ENCODE results near the gene AGAP3. TPM values are rescaled to one million over a fixed set of nuclear protein-coding genes. Genes with fewer than 3 reads are reported as not detected.

Gene AGAP3
- polyA plus RNA-seq, 1 experiment = 52.1 TPM

DNA sequence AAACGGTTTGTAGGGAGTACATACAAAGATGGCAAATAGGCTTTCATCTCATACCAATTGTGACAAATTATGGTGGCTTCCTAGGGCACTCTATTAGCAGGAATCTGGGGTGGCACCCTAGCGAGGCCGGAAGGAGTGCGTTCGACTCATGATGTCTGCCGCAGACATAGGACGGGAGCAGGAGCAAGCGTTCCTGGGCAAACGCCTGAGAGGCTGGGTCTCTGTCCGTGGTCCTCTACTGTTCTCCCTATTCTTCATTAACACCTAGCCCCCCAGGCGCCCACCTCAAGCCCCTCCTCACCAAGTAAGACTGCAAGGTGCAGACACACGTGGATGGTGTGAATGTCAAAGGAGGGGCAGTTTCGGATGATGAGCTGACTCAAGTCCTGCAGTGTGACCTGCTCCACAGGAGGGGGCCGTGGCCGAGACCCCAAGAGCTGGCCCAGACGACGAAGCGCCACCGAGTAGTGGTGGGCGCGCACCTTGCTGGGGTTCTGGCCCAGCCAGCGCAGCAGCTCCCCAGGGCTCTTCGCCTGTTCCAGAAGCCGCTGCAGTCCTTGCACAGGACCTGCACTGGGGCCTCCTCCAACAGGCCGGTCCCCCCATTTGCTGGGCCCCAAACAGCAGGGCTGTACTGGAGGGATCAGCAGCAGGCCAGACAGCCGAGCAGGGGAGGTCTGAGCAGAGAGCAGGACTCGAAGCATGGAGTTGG lies 6.9 kb upstream of the AGAP3 start:
- ChIA-PET POLR2A (no interaction called here), CTCF (interaction anchor here (0.6 kb wide), 1 partner anchor 459 kb away, joined by 3 read pairs; no protein-coding TSS in a partner anchor)
- DNase-seq (ENCODE audit: low read depth) = no peak
- H3K36me3 ChIP-seq (ENCODE audit: control insufficient read depth, insufficient read depth, low read length) = peaks cover 18% of the 10 kb centered on the region
- no peaks in the 10 kb centered on the region for H3K27me3 ChIP-seq (ENCODE audit: control insufficient read depth, insufficient read depth, low read length)
- peak overlapping the region; percentile 79 for H3K4me3 ChIP-seq (ENCODE audit: low read depth, low read length)
- TF ChIP-seq, protein P1, sequence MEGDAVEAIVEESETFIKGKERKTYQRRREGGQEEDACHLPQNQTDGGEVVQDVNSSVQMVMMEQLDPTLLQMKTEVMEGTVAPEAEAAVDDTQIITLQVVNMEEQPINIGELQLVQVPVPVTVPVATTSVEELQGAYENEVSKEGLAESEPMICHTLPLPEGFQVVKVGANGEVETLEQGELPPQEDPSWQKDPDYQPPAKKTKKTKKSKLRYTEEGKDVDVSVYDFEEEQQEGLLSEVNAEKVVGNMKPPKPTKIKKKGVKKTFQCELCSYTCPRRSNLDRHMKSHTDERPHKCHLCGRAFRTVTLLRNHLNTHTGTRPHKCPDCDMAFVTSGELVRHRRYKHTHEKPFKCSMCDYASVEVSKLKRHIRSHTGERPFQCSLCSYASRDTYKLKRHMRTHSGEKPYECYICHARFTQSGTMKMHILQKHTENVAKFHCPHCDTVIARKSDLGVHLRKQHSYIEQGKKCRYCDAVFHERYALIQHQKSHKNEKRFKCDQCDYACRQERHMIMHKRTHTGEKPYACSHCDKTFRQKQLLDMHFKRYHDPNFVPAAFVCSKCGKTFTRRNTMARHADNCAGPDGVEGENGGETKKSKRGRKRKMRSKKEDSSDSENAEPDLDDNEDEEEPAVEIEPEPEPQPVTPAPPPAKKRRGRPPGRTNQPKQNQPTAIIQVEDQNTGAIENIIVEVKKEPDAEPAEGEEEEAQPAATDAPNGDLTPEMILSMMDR (IDR thresholded peaks at IDR 0.05; ENCODE audit: insufficient read depth, low read depth, low read length) = no peak

DNA sequence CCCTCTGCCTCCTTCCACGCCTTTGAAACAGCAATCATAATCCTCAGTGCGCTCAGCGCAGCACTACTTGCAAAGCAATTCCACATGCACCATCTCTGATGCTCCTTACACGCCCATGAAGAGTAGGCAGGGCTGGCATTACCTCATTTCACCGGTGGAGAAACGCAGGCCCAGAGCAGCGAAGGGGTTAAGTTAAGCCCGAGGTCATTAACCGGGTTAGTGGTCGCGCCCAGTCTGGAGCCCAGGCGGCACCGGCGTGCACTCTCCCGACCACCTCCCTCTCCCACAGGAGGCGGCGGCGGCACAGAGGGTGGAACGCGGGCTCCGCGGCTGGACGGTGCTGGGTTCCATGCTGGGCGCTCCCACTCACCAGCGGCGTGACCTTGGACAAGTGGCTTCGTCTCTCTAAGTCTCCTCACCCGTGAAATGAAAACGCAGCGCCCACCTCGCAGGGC lies 6.2 kb upstream of the AGAP3 start:
- DNase-seq (ENCODE audit: low read depth) = no peak
- ChIA-PET POLR2A (no interaction called here), CTCF (interaction anchor here (0.9 to 2.1 kb wide), 2 partner anchors 19 to 34 kb away, joined by 3 to 5 read pairs; no protein-coding TSS in a partner anchor)
- H3K4me3 ChIP-seq (ENCODE audit: low read depth, low read length) = peak overlapping the region; percentile 79
- TF ChIP-seq, protein P1 (IDR thresholded peaks at IDR 0.05; ENCODE audit: insufficient read depth, low read depth, low read length) = no peak
- H3K36me3 ChIP-seq (ENCODE audit: control insufficient read depth, insufficient read depth, low read length) = peaks cover 16% of the 10 kb centered on the region
- no peaks in the 10 kb centered on the region for H3K27me3 ChIP-seq (ENCODE audit: control insufficient read depth, insufficient read depth, low read length)

DNA sequence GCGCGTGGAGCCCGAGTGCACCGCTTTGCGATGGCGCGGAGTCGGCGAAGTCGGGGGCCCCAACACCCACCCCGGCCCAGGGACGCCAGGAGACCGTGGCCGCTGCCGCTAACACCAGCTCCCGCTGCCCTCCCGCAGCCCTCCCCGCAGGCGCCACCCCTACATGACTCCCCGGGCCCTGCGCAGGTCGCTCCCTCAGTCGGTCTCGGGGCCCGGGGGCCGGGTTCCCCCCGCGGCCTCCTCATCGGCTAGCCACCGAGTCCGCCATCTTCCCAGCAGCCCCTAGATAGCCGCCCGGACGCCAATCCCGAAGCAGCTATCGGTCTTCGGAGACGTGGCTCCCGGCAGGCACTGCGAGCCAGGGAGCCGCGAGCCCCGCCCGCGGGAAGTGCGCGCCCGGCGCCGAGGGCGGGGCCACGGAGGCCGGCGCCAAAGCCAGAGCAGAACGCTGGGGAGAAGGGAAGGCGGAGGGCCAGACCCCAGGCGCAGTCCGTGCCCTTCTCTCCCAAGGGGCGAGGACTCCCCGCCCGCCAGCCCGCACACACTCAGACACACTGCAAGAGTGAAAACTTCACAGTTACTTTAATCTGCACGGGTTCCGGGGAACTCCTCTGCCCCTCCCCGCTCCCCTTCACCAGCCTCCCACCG lies 5.6 kb upstream of the AGAP3 start, which contains the start of gene FASTK:
TSS of gene FASTK (minus strand) at position 288 of the 648 bp plus-strand sequence. CDS start at position 245, 43 bp downstream.
- H3K36me3 ChIP-seq (ENCODE audit: control insufficient read depth, insufficient read depth, low read length) = peaks cover 12% of the 10 kb centered on the region
- ChIA-PET POLR2A (interaction anchor here (0.6 kb wide), 2 partner anchors 22 to 24 kb away, joined by 3 read pairs; no protein-coding TSS in a partner anchor), CTCF (interaction anchor here (0.9 to 2.1 kb wide), 2 partner anchors 20 to 33 kb away, joined by 3 to 5 read pairs; no protein-coding TSS in a partner anchor)
- peak within 1 kb of the TSS; percentile 79 for H3K4me3 ChIP-seq (ENCODE audit: low read depth, low read length)
- DNase-seq (ENCODE audit: low read depth) = no peak
- no peaks in the 10 kb centered on the region for H3K27me3 ChIP-seq (ENCODE audit: control insufficient read depth, insufficient read depth, low read length)
- TF ChIP-seq, protein P1 (IDR thresholded peaks at IDR 0.05; ENCODE audit: insufficient read depth, low read depth, low read length) = no peak

DNA sequence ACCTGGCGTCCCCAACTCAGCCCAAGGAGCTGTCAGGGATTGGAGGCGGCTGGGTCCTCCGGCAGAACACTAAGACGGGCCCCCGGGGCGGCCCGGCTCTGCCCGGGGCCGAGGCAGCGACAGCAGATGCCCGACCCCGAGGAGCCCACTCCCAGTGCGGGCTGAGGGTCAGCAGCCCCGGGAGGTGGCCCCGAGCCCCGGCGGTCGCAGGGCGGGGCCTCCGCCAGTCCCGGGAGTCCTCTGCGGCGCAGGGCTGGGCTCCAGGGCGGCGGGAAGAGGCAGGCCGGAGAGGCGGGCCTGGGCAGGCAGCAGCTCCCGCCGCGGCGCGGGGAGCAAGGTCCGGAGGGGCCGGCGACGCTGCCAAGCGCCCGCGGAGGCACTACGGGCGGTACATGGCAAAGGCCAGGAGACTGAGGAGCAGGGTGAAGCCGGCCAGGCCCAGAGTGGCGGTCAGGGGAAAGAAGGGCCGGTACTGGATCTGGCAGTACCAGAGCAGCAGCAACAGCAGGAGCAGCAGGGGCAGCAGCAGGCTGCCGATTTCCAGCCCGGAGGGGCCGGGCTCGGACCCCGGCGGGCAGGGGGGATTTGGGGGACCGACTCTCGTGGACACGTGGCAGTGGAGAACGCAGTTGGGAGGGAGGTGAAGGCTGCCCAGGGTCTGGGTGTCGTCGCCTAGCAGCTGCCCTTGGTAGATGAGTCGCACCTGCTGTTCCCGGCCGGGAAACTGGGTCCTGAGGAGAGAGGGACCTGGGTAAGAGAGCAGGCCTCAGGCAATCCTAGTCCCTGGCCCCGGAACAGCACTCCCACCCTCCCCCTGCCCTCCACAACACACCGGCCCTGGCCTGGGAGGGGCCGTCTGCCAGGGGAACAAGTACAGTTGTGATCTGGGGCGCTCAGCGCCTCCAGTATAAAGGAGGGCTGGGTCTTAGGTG lies 4.8 kb upstream of the AGAP3 start:
- Histone ChIP-seq H3K36me3 (ENCODE audit: control insufficient read depth, insufficient read depth, low read length) (peaks cover 8% of the 10 kb centered on the region), H3K27me3 (ENCODE audit: control insufficient read depth, insufficient read depth, low read length) (no peaks in the 10 kb centered on the region), H3K4me3 (ENCODE audit: low read depth, low read length) (peak overlapping the region; percentile 30)
- CTCF ChIA-PET = interaction anchor here (0.9 to 3.1 kb wide), 5 partner anchors 20 to 63 kb away, joined by 3 to 13 read pairs (median 5); no protein-coding TSS in a partner anchor
- DNase-seq (ENCODE audit: low read depth) = no peak
- POLR2A ChIA-PET = interaction anchor here (0.6 kb wide), 2 partner anchors 23 kb away, joined by 3 read pairs; no protein-coding TSS in a partner anchor
- TF ChIP-seq, protein P1 (IDR thresholded peaks at IDR 0.05; ENCODE audit: insufficient read depth, low read depth, low read length) = no peak

Data from BJ (cell line).